ENCODE measurements around the gene MRFAP1L1.

Gene MRFAP1L1

GRCh38 chr4:6660430-6660829 lies 49.2 kb downstream of the MRFAP1L1 start:
- no peak for DNase-seq (ENCODE audit: low spot score)

GRCh38 chr4:6659897-6660296 lies 49.8 kb downstream of the MRFAP1L1 start:
- no peak for DNase-seq (ENCODE audit: low spot score)

- DNase-seq (ENCODE audit: low spot score) = peak; percentile 74
Observed at GRCh38 chr4:6658597-6659075, 51.0 kb downstream of the MRFAP1L1 start.

- no peak for DNase-seq (ENCODE audit: low spot score)
Observed at GRCh38 chr4:6658209-6658595, 51.5 kb downstream of the MRFAP1L1 start.

Data from GM03348 (cell line).